A673 (cell line): ENCODE results near the gene SLC4A8. TPM values are rescaled to one million over a fixed set of nuclear protein-coding genes. Genes with fewer than 3 reads are reported as not detected.

Source experiments
- BruUV-seq: library from RNA; stranded (reverse); fragments of 400-500 nt; replicated peaks from 2 replicates; lab custom pipeline; 2021; lab: Mats Ljungman, UMichigan
- CTCF ChIA-PET: fragments of 300-600 bp; sonication (Branson Sonifier 250); formaldehyde crosslinking; loops from one replicate; lab custom pipeline; 2022; ENCODE audit warnings: antibody characterized with exemption; lab: Charles Lee
- POLR2A ChIA-PET: fragments of 300-600 bp; sonication (Branson Sonifier 250); formaldehyde crosslinking; loops from one replicate; lab custom pipeline; 2022; ENCODE audit warnings: antibody characterized with exemption; ENCODE audit not compliant: low non-redundant PET; lab: Charles Lee
- DNase-seq: peaks from one replicate; pipeline ENCODE4 v3.0.0-alpha.2; 2015; ENCODE audit warnings: low spot score
- H3K27ac ChIP-seq: fragments of 200-600 bp; sonication (generic); 2 replicates; pipeline ENCODE4 v1.5.1; 2016; ENCODE audit warnings: mixed run types, low read depth, mild to moderate bottlenecking, mixed read lengths, antibody characterized with exemption, low read length; ENCODE audit not compliant: poor library complexity, severe bottlenecking
- H3K27me3 ChIP-seq: fragments of 200-600 bp; sonication (generic); replicated peaks from 2 replicates; pipeline ENCODE4 v1.6.1; 2017; ENCODE audit warnings: mixed run types, low read depth, mild to moderate bottlenecking, mixed read lengths, antibody characterized with exemption, low read length; ENCODE audit not compliant: insufficient read depth, poor library complexity
- H3K36me3 ChIP-seq: fragments of 200-600 bp; sonication (generic); 2 replicates; pipeline ENCODE4 v1.6.1; 2016; ENCODE audit warnings: mixed run types, mild to moderate bottlenecking, mixed read lengths, antibody characterized with exemption, low read length; ENCODE audit not compliant: insufficient read depth, poor library complexity, severe bottlenecking
- H3K4me1 ChIP-seq: fragments of 200-600 bp; sonication (generic); 2 replicates; pipeline ENCODE4 v1.6.1; 2017; ENCODE audit warnings: mixed run types, mild to moderate bottlenecking, mixed read lengths, antibody characterized with exemption, low read length; ENCODE audit not compliant: insufficient read depth, poor library complexity, severe bottlenecking
- H3K4me3 ChIP-seq: fragments of 200-600 bp; sonication (generic); 2 replicates; pipeline ENCODE4 v1.5.1; 2016; ENCODE audit warnings: low read depth, mixed run types, mild to moderate bottlenecking, mixed read lengths, low read length; ENCODE audit not compliant: poor library complexity, severe bottlenecking
- H3K9me3 ChIP-seq: fragments of 200-600 bp; sonication (generic); 2 replicates; pipeline ENCODE4 v1.6.1; 2016; ENCODE audit warnings: mixed run types, low read depth, mild to moderate bottlenecking, mixed read lengths, antibody characterized with exemption, low read length; ENCODE audit not compliant: poor library complexity, severe bottlenecking
- CTCF ChIP-seq: fragments of 300-800, 200-600 bp; sonication (generic); conservative IDR thresholded peaks from 2 replicates; pipeline ENCODE4 v1.5.1; 2017; ENCODE audit warnings: low read depth, mild to moderate bottlenecking, antibody characterized with exemption, low read length, moderate library complexity, mixed read lengths
- EZH2 ChIP-seq: fragments of 200-600 bp; sonication (generic); IDR thresholded peaks from 2 replicates; pipeline ENCODE4 v1.6.1; 2017; ENCODE audit warnings: borderline replicate concordance, low read depth, mild to moderate bottlenecking, mixed read lengths, antibody characterized with exemption, low read length; ENCODE audit not compliant: poor library complexity, severe bottlenecking
- intact Hi-C: fragments of 100-400 bp; cut with micrococcal nuclease; formaldehyde crosslinking; loops from one replicate; pipeline ENCODE4 v1.10.0; 2022; ENCODE audit not compliant: unreplicated experiment
- total RNA-seq: library from RNA; stranded (reverse); gene quantifications from 2 replicates; pipeline ENCODE4 v1.2.3, GENCODE V29; 2021

SLC4A8 gene
- total RNA-seq, 1 experiment from 2014 or later, result 0.73 TPM

- BruUV-seq, result no TSS peak
- Histone ChIP-seq H3K36me3 (no peaks in the 10 kb centered on the region), H3K27me3 (peaks cover 9% of the 10 kb centered on the region), H3K4me1 (peaks cover 8% of the 10 kb centered on the region), H3K27ac (no peak overlapping the region), H3K4me3 (no peak overlapping the region), H3K9me3 (no peaks in the 10 kb centered on the region)
- intact Hi-C loops, result loop anchor here (1.0 to 2.0 kb wide), 2 partner anchors 111 to 453 kb away; no protein-coding TSS in a partner anchor
- POLR2A ChIA-PET, result no interaction called here
- CTCF ChIA-PET, result interaction anchor here (1.0 to 1.6 kb wide), 5 partner anchors 111 to 553 kb away, joined by 3 to 10 read pairs (median 5); no protein-coding TSS in a partner anchor
- no peak for TF ChIP-seq EZH2
- peak; percentile 58 for TF ChIP-seq CTCF
- DNase-seq, result peak; percentile 64
Measured at GRCh38 chr12:51421266-51421884, 3.3 kb upstream of the SLC4A8 start.

DNA sequence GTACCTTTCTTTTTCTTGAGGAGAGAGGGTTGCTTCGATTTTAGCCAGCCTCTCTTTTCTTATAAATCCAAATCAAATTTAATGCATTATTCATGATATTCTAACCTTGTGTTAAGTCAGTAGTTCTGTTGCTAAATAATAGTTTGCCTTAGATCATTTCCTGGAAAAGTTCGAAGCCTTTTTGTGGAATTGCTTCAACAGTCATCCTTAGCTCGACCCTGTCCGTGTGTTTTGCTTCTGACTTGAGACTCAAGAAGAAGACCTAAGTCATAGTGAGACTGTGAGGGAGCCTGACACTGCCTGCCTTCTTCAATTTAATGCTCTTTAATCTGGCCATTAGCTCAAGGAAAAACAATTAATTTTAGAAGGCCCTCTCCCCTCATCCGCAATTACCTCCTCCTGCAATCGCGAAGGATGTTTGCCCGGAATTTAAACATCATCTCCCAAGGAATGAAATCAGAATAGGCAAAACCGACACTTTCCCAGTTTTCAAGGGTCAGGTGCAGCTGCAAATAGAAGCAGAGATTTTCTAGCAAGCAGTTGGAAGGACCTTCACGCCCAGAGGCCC lies 453 bp upstream of the SLC4A8 start:
- BruUV-seq, result no TSS peak
- H3K4me1 ChIP-seq, result peaks cover 8% of the 10 kb centered on the region
- ChIA-PET CTCF (interaction anchor here (0.8 kb wide), 1 partner anchor 451 kb away, joined by 4 read pairs; no protein-coding TSS in a partner anchor), POLR2A (no interaction called here)
- H3K9me3 ChIP-seq, result no peaks in the 10 kb centered on the region
- no peak for DNase-seq
- H3K4me3 ChIP-seq, result peak overlapping the region; percentile 40
- intact Hi-C loops, result loop anchor here (2.0 kb wide), 1 partner anchor 401 kb away; no protein-coding TSS in a partner anchor
- peaks cover 9% of the 10 kb centered on the region for H3K27me3 ChIP-seq
- no peak for TF ChIP-seq CTCF
- no peak overlapping the region for H3K27ac ChIP-seq
- H3K36me3 ChIP-seq, result no peaks in the 10 kb centered on the region

- no TSS peak for BruUV-seq
- no peaks in the 10 kb centered on the region for H3K36me3 ChIP-seq
- no peak for TF ChIP-seq CTCF
- TF ChIP-seq EZH2, result no peak
- H3K9me3 ChIP-seq, result no peaks in the 10 kb centered on the region
- CTCF ChIA-PET, result no interaction called here
- H3K27me3 ChIP-seq, result peaks cover 9% of the 10 kb centered on the region
- POLR2A ChIA-PET, result no interaction called here
- intact Hi-C loops, result no loop called here
- no peak overlapping the region for H3K27ac ChIP-seq
- no peak for DNase-seq
- no peak overlapping the region for H3K4me3 ChIP-seq
- H3K4me1 ChIP-seq, result no peaks in the 10 kb centered on the region
Measured at GRCh38 chr12:51428256-51428655, 3.6 kb downstream of the SLC4A8 start.
